ENCODE measurements around the gene PPARG.
"Not testable (repeated sequence)": the region's sequence is repeated elsewhere in the genome, so short reads cannot be mapped to it uniquely, and the experiment has no call there.

The PPARG gene

DNA sequence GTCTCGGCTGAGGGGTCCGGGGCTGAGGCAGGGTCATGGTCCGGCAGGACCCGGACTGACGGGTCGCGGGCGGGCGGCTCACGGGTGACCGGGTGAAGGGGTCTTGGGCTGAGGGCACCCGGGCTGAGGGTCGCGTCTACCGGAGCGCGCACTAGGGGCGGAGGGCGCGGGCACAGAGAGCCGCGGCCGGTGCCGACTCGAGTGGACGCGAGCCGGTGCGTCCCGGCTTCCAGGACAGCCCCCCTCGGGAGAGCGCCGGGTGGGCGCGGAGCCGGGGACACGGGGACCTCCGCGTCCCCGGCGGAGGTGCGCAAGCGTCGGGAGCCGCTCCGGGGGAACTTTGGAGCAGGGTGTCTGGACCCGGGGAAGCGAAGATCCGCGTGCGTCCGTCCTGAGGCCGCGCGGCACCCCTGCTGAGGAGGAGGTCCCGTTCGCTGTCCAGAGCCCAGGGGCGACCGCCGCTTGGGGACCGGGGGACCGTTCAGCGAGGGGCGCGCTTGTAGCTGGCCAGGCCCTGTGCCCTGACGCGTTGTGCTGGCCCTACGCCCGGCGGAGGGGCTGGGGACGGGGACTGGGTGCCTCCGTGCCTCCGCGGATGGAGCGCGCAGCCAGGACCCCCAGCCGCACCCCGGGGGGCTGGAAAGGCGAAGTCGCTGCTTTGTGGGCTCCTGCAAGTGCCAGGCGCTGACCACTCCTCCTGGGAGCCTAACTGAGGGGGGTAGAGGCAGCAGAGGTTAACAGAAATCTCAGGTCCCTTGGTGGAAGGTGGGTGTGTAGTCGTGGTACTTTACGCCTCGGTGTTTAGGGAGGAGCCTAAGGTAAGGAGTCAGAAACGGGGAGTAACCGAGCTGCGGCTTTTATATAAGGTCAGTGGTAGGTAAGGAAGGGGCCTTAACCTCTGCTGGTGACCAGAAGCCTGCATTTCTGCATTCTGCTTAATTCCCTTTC is at the start of gene PPARG:
Gene PPARG (plus strand): TSS at position 889 of the 948 bp plus-strand sequence. CDS start 90,642 bp downstream, outside the sequence.
- no peak for DNase-seq (ENCODE audit: low read depth)

DNA sequence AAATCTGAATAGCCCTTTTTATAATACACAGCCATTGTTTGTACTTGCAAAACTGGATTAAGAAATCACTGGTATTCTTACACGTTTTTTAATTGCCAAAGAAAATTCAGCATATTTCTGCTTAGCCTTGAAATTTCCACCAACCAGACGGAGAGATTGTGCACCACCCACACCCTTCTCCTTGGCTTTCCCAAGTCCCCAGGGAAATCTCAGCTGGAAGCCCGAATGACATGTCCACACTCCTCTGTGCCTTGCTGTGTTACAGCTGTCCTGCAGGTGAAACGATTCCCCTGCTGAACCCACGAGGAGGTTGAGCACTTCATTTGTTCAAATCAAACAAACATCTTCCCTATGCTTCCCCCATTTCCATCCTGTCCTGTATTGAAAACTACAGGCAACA is 49.6 kb upstream of the PPARG start:
- no peak for DNase-seq (ENCODE audit: low read depth)

DNA sequence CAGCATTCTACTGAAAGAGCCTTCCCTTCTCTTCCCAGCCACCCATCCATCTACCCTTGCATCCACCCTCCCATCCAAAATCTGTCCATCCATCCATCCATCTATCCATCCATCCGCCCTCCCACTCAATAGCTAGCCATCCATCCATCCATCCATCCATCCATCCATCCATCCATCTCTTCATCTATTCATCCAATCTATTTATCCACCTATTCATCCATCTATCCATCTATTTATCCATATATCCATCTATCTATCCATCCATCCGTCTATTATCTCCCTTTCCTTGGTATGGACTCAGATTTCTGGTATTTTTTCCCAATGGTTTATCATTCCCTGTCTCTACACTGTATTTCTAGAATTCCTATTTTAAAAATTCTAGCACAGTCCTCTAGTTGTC is 46.1 kb upstream of the PPARG start:
- DNase-seq (ENCODE audit: low read depth): no peak

DNA sequence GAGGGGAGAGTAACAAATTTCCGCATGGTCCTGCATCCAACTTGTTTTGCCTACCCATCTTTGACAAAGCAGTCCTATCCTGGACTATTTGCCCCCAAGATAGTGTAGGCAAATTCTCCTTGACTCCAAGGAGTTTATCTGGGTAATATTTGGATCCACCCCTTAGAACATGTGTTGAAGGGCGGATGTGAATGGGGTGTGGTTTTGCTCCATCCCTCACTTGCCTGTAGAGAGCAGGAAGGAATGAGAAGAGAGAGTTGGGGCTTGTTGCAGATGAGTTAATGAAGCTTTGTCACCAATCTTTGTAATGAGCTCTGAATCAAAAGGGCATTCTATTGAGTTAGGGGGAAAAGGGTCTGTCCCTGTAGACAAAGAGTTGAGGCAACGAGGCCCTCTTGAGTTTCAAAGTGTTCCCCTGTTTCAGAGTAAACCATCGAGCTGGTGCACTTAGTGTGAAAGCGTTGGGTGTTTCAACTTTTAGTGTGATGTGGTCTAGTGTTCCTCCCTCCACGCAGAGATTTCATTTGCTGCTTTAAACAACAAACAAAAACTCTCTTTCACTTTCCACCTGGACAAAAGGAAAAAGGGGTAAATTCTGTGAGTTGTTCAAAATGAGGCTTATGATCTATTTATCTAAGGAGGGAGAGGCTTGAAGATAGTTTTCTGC is 42.2 kb upstream of the PPARG start:
- DNase-seq (ENCODE audit: low read depth): no peak

DNA sequence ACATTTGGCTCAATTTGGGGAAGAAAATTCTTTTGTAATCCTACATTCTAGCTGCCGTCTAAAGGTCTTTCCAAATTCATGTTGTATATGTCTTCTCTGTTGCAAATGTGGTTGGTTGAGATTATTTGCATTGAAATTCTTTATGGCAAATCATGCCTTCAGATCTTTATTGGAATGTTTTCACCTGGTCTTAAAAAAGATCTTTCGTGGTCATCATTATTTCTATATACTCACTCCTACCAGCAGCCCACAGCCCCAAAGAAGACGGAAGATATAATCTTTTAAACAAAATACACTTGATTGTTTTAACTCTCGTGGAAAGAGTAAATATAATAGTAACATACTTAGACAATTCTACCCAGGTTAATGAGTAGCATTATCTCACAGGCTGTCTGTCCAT is 41.5 kb upstream of the PPARG start:
- no peak for DNase-seq (ENCODE audit: low read depth)

DNA sequence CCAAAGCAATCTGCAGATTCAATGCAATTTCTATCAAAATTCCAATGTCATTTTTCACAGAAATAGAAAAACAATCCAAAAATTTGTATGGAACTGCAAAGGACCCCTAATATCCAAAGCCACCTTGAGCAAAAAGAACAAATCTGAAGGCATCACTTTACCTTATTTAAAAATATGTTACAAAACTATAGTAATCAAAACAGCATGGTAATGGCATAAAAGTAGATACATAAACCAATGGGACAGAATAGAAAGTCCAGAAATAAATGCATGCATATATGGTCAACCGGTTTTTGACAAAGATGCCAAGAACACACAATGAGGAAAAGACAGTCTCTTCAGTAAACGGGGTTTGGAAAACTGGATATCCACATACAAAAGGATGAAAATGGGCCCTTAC is 39.4 kb upstream of the PPARG start:
- no peak for DNase-seq (ENCODE audit: low read depth)

DNA sequence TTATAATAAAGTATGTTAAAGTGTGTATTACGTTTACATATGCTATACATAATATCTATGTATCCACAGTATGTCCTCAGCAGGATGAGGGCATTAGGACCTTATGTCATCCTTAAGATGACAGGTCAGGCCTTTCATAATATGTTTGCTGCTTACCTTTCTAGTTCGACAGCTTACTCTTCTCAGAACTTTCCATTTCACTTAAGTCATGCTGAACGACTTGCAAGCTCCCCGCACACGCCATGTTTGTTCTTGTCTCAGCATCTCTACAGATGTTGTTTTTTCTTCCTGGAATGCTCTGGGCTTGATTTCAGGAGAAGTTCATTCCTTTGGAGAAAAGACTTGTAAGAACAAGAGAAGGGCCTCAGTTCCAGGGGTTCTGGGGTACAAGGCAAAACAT is 36.0 kb upstream of the PPARG start:
- DNase-seq (ENCODE audit: low read depth): no peak

DNA sequence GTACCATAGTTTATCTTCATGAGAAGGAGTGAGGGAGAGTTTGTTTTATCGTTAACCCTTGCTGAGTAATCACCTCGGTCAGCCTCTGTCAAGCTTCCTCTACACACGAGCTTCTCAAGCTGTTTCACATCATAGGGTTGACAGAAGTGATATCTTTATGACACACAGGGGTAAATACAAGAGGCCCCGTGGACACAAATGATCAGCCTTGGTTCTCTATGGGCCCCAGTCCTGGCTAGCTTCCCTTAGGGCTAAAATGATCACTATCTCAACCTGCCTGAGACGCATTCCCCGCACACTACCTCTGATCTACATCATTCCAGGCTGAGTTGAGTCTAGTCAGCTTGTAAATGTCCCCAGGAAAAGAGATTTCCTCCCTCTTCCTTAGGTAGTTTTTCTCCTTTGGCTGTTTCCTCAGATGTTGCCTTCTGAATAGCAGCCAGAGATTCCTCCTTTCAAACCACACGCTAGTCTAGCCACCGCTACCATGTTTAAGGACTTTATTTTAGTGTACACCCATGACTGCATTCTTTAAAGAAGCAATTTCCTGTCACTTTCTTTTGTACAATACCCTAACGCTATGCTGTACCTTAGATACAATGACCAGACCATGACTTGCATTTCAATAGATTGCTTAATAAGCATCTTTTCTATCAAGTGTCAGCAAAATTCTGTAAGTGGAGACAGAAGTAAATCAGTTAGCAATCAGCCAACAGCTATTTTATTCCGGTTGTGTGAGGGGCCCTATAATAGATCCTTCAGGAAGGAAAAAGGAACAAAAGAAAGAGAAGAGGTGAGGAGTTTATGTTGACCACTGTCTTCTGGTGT is 35.1 kb upstream of the PPARG start:
- no peak for DNase-seq (ENCODE audit: low read depth)

DNA sequence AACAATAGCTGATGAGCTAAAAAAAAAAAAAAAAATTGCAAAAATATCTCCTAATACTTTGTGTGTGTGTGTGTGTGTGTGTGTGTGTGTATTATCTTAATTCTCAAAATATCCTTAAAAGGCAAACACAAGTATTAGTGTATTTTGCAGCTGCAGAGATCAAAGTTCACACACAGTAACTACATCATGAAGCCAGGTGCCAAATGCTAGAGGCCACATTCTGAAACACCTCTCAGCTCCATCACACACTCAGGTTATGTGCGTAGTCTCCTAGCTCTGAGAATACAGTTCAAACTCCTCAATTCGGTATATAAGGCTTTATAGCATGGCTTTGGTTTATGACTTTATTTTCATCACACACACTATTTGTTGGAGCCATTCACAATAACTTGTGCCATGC is 33.5 kb upstream of the PPARG start:
- DNase-seq (ENCODE audit: low read depth): no peak

DNA sequence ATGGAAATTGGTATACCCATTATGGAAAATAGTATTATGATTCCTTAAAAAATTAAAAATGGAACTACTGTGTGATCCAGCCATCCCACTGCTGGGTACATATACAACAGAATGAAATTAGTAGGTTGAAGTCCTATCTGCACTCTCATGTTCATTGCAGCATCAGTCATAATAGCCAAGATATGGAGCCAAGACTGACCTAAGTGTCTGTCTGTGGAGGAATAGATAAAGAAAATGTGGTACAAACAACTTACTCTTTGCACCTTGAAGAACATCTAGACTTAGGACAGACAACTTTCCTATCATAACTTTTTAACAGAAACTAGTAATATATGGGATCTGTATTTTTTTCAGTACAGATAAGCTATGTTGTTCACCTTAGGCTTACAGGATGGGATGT is 30.0 kb upstream of the PPARG start:
- DNase-seq (ENCODE audit: low read depth): no peak

DNA sequence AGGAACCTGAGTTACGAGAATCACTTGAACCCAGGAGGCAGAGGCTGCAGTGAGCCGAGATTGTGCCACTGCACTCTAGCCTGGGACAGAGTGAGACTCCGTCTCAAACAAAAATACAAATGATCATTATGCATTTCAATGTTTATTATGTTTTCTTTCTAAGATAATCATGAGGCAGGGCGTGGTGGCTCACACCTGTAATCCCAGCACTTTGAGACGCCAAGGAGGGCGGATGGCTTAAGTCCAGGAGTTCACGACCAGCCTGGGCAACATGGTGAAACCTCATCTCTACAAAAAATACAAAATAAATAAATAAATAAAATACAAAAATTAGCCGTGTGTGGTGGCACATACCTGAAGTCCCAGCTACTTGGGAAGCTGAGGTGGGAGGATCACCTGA is 26.7 kb upstream of the PPARG start:
- not testable (repeated sequence) for DNase-seq (ENCODE audit: low read depth)

DNA sequence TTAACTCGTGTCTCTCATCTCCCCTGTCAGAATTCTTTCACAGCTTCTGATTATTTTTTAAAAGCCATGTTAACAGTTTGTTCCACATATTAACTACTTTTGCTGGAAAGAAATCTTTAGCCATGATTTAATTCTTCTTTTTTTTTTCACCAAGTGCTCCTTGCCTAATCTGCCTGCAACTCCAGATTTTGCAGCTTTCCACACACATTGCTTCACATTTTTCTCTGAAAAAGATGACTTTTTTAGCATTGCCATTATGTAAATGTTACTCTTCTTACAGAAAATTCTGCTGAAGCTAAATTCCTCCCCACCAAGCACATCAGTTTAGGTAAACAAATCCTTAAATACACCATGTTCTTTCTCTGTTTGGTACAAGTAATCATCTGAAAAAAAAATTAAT is 23.4 kb upstream of the PPARG start:
- no peak for DNase-seq (ENCODE audit: low read depth)

DNA sequence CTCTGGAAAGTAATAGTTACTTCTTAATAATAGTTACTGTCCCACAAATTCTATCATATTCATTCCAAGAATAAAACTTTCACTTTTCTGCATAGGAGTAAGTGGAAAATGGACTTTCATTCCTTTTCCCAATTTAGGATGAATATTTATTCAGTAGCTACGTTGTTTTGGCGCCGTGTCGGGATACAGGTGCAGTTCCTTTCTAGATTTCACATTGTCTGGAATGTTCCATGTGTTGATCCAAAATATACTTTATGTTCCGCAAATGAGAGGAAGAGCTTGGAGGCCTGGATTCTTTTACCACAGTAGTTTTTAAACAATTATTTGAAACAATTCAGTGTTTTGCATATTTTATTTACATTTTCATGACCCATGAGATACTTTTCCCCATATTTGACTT is 22.8 kb upstream of the PPARG start:
- DNase-seq (ENCODE audit: low read depth): no peak

DNA sequence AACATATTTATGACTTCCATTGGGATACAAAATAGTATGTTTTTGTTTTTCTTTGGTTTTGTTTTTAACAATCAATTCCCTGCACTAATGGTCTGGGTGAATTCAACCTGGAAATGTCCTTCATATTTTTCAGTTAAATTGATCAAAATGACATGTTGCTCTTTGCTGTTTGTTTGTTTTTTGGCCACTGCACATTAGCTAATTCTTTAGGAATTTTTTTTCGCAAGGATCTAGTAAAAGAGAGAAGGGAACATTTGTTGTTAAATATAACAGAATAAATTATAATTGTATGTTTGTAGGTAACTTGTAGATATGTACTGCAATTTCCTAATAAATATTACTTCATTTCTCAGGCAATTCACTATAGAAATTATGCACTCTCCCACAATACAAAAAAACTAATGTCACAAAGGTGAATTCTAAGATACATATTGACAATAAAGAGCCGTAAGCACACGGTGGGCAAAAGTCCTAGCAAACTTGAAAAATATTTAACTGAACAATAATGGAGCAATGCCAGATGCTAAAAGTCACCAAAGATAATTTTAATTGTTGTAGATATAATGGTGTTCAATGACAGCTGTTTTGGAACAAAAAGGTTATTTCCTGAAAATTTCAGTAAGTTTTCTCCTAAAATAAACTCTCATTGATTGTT is 21.4 kb upstream of the PPARG start:
- no peak for DNase-seq (ENCODE audit: low read depth)

DNA sequence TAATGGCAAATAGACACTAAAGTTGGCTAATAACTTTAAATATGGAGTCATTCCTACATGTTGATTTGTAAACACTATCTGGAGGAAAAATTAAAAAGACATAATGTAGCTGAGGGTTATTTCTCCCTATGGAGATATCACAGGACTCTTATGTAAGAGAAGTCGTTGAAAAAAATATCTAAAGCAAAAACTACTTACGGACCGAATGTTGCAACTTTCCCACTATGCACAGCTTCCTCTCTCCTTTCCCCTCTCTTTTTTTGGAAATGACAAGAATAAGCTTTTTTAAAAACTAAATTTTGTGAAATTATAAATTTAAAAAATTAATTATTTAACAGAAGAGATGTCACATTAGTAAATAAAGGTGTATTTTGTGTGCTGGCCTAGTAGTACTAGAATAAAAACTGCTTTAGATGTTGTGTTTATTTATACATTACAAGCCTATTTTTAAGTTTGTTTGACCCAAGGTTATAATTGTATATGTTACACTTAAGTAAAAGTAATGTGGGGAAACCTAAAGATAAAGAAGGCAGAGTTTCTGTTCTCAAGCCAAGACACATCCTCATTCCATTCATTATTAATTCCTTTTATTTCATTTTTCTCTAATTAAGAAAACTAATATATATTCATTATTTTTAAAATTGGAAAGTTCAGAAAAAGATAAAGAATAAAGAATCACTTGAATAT is 20.7 kb upstream of the PPARG start:
- DNase-seq (ENCODE audit: low read depth): no peak

DNA sequence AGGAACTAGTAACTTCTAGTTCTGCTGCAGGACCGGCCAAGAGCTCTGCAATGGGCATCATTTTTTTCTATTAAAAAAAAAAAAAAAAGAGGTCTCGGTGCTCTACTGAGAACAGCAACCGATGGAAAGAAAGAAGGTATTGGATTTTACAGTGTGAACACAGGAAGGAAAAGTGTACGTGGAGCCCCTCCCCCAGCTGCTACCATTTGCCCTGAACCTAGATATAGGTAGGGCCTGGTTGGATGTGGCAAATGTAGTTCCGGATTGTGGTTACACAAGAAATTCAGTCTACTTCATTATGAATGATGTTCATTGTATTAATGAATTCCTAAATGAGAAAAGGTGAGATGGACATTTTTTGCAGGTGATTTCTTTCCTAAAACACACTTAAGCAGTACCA is 17.9 kb upstream of the PPARG start:
- DNase-seq (ENCODE audit: low read depth): no peak

DNA sequence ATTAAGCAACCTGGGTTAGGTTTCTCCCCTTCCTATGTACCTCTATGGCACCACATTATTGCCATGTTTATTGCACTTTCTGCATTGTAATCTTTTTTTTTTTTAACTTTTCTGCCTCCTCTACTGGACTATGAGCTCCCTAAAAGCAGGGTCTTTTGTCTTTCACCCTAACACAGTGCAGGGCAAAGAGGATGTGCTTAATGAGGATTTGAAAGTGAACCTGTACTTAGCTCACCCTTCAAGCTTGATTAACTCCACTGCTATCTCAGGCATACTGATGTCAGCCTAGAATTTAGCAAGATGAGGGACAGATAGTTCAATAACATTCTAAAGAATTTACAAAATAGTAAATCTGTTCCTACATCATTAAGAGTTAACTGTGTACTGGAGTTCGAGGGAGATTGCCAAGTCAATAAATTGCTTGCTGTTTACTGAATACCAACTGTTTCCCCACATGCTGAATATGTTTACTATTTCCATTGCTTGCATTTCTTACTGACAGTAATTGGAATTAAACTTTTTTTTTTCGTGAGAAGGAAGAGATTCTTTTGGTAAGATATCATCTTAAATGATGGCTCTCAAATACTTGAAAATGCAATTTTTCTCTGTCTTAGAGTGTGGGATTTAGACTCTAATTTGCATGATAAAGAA is 15.7 kb upstream of the PPARG start:
- no peak for DNase-seq (ENCODE audit: low read depth)

DNA sequence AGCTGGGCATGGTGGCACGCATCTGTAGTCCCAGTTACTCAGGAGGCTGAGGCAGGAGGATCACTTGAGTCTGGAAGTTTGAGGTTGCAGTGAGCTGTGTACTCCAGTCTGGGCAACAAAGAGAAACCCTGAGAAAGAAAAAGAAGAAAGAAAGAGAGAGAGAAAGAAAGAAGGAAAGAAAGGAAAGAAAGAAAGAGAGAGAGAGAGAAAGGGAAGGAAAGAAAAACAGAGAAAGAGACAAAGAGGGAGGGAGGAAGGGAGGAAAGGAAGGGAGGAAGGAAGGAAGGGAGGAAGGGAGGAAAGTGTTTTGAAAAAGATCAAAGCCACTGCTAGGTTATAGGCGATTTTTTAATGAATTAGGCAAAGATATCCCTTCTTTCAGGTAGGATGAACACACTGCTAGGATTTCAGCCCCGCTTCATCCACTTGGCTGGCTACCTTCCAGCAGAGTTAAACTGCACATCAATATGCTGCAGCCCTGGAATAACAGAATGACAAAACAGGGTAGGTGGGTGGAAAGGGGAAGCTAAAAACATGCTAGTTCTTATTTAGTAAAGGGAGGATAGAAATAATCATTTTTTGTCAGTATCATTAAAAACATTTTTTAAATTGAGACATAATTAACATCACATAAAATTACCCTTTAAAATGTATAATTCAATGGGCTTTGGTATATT is 12.8 kb upstream of the PPARG start:
- DNase-seq (ENCODE audit: low read depth): no peak

DNA sequence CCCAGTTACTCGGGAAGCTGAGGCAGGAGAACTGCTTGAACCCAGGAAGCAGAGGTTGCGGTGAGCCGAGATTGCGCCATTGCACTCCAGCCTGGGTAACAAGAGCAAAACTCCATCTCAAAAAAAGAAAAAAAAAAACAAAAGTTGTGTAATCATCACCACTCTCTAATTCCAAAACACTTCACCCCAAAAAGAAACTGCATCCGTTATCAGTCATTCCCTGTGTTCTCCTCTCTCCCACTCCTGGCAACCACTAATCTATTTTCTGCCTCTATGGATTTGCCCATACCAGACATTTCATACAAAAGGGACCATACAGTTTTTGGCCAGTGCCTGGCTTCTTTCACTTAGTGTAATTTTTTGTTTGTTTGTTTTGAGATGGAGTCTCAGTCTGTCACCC is 12.0 kb upstream of the PPARG start:
- DNase-seq (ENCODE audit: low read depth): not testable (repeated sequence)

DNA sequence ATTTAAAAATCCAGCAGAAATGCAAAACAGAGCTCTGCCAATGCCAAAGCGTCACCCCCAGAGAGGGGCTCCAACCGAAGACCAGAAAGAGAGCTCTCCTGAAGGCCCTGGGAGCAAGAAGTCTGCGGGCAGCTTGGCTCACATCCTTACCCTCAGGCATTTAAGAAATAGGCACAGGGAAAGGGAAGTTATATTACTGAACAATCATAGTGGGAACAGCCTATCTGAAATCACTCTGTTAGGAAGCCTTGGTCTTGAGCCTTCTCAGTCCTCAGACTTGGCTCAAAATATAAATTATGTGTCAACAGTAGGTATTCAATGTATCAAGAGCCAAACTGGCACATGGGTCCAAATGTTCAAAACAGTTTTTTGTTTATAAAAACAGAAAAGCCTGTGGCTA is 10.3 kb upstream of the PPARG start:
- DNase-seq (ENCODE audit: low read depth): no peak

Data from activated T-cell treated with anti-CD3 and anti-CD28 coated beads for 1 hour (primary cell).